ENCODE measurements around the gene MYT1.

The MYT1 gene

GRCh38 chr20:64192406-64192805 is 28.2 kb downstream of the MYT1 start:
- DNase-seq (ENCODE audit: low spot score): no peak

GRCh38 chr20:64193058-64193457 is 28.8 kb downstream of the MYT1 start:
- DNase-seq (ENCODE audit: low spot score): no peak

- no peak for DNase-seq (ENCODE audit: low spot score)
These were observed 30.0 kb downstream of the MYT1 start for GRCh38 chr20:64194269-64194668.

GRCh38 chr20:64196309-64196708 is 32.1 kb downstream of the MYT1 start:
- no peak for DNase-seq (ENCODE audit: low spot score)

GRCh38 chr20:64196847-64197306 is 32.6 kb downstream of the MYT1 start:
- no peak for DNase-seq (ENCODE audit: low spot score)

- no peak for DNase-seq (ENCODE audit: low spot score)
These were observed 34.1 kb downstream of the MYT1 start for GRCh38 chr20:64198347-64198746.

GRCh38 chr20:64199395-64199794 is 35.1 kb downstream of the MYT1 start:
- no peak for DNase-seq (ENCODE audit: low spot score)

GRCh38 chr20:64200740-64201139 is 36.5 kb downstream of the MYT1 start:
- no peak for DNase-seq (ENCODE audit: low spot score)

GRCh38 chr20:64201653-64202052 is 37.4 kb downstream of the MYT1 start:
- DNase-seq (ENCODE audit: low spot score): no peak

GRCh38 chr20:64203037-64203777 is 39.0 kb downstream of the MYT1 start:
- no peak for DNase-seq (ENCODE audit: low spot score)

- no peak for DNase-seq (ENCODE audit: low spot score)
These were observed 41.4 kb downstream of the MYT1 start for GRCh38 chr20:64205611-64206026.

GRCh38 chr20:64206614-64207013 is 42.4 kb downstream of the MYT1 start:
- no peak for DNase-seq (ENCODE audit: low spot score)

- DNase-seq (ENCODE audit: low spot score): no peak
These were observed 43.7 kb downstream of the MYT1 start for GRCh38 chr20:64207641-64208590.

- DNase-seq (ENCODE audit: low spot score): no peak
These were observed 44.9 kb downstream of the MYT1 start for GRCh38 chr20:64209148-64209547.

- DNase-seq (ENCODE audit: low spot score): no peak
These were observed 46.6 kb downstream of the MYT1 start for GRCh38 chr20:64210656-64211369.

GRCh38 chr20:64211874-64212658 is 47.8 kb downstream of the MYT1 start:
- DNase-seq (ENCODE audit: low spot score): no peak

GRCh38 chr20:64212755-64213154 is 48.5 kb downstream of the MYT1 start:
- DNase-seq (ENCODE audit: low spot score): peak; percentile 82

- DNase-seq (ENCODE audit: low spot score): no peak
These were observed 49.9 kb downstream of the MYT1 start for GRCh38 chr20:64214113-64214512.

- DNase-seq (ENCODE audit: low spot score): no peak
These were observed 50.7 kb downstream of the MYT1 start for GRCh38 chr20:64214952-64215351.

GRCh38 chr20:64216036-64216435 is 51.8 kb downstream of the MYT1 start:
- DNase-seq (ENCODE audit: low spot score): no peak

- DNase-seq (ENCODE audit: low spot score): no peak
These were observed 52.7 kb downstream of the MYT1 start for GRCh38 chr20:64216910-64217309.
